Activated B cell treated with CpG ODN at 0.5 μM for 24 hours (primary cell): ENCODE measurements around the gene CADPS2. TPM values are rescaled to one million over a fixed set of nuclear protein-coding genes. Genes with fewer than 3 reads are reported as not detected.

Source experiments
- ATAC-seq: fragments of 200-7000 bp; cut with Tn5 transposase; one replicate; pipeline ENCODE4 v1.10.0; 2021; ENCODE audit warnings: low read depth, mild to moderate bottlenecking, moderate library complexity
- CTCF ChIA-PET: fragments of 350-600 bp; sonication (Branson Sonifier 250); formaldehyde crosslinking; loops from one replicate; lab custom pipeline; 2021; ENCODE audit warnings: antibody characterized with exemption; lab: Charles Lee
- POLR2A ChIA-PET: fragments of 350-600 bp; sonication (Branson Sonifier 250); formaldehyde crosslinking; loops from one replicate; lab custom pipeline; 2021; ENCODE audit warnings: antibody characterized with exemption; lab: Charles Lee
- DNase-seq: peaks from one replicate; pipeline ENCODE4 v3.0.0; 2022
- H3K27ac Mint-ChIP-seq: one replicate; pipeline ENCODE4 v1.8.0; 2020; ENCODE audit warnings: mixed read lengths
- H3K27me3 Mint-ChIP-seq: one replicate; pipeline ENCODE4 v1.8.0; 2021; ENCODE audit warnings: mixed read lengths
- H3K36me3 Mint-ChIP-seq: one replicate; pipeline ENCODE4 v1.8.0; 2021; ENCODE audit warnings: low read depth, mixed read lengths
- H3K4me1 Mint-ChIP-seq: one replicate; pipeline ENCODE4 v1.8.0; 2021; ENCODE audit warnings: mixed read lengths
- H3K4me3 Mint-ChIP-seq: one replicate; pipeline ENCODE4 v1.8.0; 2020; ENCODE audit warnings: mild to moderate bottlenecking, mixed read lengths
- H3K9me3 Mint-ChIP-seq: one replicate; pipeline ENCODE4 v1.8.0; 2020; ENCODE audit warnings: mixed read lengths
- intact Hi-C: fragments of 100-400 bp; cut with micrococcal nuclease; formaldehyde crosslinking; loops from one replicate; pipeline ENCODE4 v1.15.1; 2024
- total RNA-seq: library from RNA; stranded (reverse); gene quantifications from 2 replicates; pipeline ENCODE4 v1.2.3, GENCODE V29; 2022
- TF ChIP-seq, protein P1 (sequence below): fragments of 200-600 bp; IDR thresholded peaks from one replicate; pipeline ENCODE4 v1.8.0; 2022; ENCODE audit warnings: antibody characterized with exemption, mild to moderate bottlenecking

CADPS2 gene
- total RNA-seq, 1 donor from 2014 or later, result not detected

DNA sequence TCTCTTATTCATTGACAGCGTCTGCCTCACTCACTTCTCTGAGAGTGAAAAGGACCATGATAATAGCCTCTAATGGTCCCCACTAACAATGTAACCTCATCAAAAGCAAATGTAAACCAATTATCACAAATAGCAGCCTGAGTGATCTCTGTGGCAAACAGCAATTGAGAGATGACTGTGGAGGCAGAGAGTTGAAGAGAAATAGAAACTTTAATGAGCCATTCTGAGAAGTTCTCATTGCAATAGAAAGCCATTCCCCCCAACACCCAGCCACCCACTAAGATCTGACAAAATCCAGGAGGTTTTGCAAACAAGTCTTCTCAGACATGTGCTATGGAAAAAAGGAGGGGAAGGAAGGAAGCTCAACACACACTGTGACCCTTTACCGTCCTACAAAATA, 139.3 kb downstream of the CADPS2 start:
- DNase-seq, result no peak
- TF ChIP-seq, protein P1, sequence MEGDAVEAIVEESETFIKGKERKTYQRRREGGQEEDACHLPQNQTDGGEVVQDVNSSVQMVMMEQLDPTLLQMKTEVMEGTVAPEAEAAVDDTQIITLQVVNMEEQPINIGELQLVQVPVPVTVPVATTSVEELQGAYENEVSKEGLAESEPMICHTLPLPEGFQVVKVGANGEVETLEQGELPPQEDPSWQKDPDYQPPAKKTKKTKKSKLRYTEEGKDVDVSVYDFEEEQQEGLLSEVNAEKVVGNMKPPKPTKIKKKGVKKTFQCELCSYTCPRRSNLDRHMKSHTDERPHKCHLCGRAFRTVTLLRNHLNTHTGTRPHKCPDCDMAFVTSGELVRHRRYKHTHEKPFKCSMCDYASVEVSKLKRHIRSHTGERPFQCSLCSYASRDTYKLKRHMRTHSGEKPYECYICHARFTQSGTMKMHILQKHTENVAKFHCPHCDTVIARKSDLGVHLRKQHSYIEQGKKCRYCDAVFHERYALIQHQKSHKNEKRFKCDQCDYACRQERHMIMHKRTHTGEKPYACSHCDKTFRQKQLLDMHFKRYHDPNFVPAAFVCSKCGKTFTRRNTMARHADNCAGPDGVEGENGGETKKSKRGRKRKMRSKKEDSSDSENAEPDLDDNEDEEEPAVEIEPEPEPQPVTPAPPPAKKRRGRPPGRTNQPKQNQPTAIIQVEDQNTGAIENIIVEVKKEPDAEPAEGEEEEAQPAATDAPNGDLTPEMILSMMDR, result no peak
- H3K9me3 Mint-ChIP-seq, result no peaks in the 10 kb centered on the region
- no peaks in the 10 kb centered on the region for H3K36me3 Mint-ChIP-seq
- ChIA-PET CTCF (no interaction called here), POLR2A (no interaction called here)
- intact Hi-C loops, result no loop called here
- no peaks in the 10 kb centered on the region for H3K27me3 Mint-ChIP-seq
- H3K4me1 Mint-ChIP-seq, result no peaks in the 10 kb centered on the region
- no peak overlapping the region for H3K4me3 Mint-ChIP-seq
- H3K27ac Mint-ChIP-seq, result no peak overlapping the region
- no peak for ATAC-seq

GRCh38 chr7:122743211-122743610, 143.0 kb downstream of the CADPS2 start:
- H3K27me3 Mint-ChIP-seq, result no peaks in the 10 kb centered on the region
- CTCF ChIA-PET, result no interaction called here

GRCh38 chr7:122738947-122739346, 147.3 kb downstream of the CADPS2 start:
- no peaks in the 10 kb centered on the region for H3K27me3 Mint-ChIP-seq
- H3K36me3 Mint-ChIP-seq, result no peaks in the 10 kb centered on the region
- CTCF ChIA-PET, result no interaction called here
- intact Hi-C loops, result no loop called here
- H3K27ac Mint-ChIP-seq, result no peak overlapping the region
- TF ChIP-seq, protein P1, result no peak
- H3K4me1 Mint-ChIP-seq, result no peaks in the 10 kb centered on the region
- POLR2A ChIA-PET, result no interaction called here
- ATAC-seq, result no peak
- no peaks in the 10 kb centered on the region for H3K9me3 Mint-ChIP-seq
- no peak for DNase-seq
- no peak overlapping the region for H3K4me3 Mint-ChIP-seq

More at GRCh38 chr7:122743211-122743610, 143.0 kb downstream of the CADPS2 start:
- Mint-ChIP-seq H3K4me3 (no peak overlapping the region), H3K36me3 (no peaks in the 10 kb centered on the region), H3K27ac (no peak overlapping the region), H3K9me3 (no peaks in the 10 kb centered on the region), H3K4me1 (no peaks in the 10 kb centered on the region)
- TF ChIP-seq, protein P1, result no peak
- DNase-seq (no peak), ATAC-seq (no peak)
- POLR2A ChIA-PET, result no interaction called here
- intact Hi-C loops, result no loop called here

DNA sequence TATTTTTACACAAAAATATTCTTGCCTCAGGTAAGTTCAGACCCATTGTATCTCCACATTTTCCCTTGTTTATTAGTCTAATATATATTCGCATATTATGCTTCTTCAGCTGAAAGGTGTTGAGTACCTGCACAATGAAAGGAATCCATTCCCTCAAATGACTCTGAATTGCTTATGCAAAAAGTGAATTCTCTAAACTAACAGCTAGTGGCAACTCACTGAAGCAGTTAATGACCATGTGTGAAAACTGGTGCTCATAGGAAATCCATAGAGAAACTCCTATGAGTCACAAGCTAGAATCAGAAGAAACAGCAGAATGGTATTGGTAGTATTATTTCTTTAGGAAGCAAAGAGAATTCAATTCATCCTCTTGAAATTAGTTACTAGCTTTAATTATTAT, 150.1 kb downstream of the CADPS2 start:
- CTCF ChIA-PET, result no interaction called here
- ATAC-seq (no peak), DNase-seq (no peak)
- Mint-ChIP-seq H3K4me3 (no peak overlapping the region), H3K9me3 (no peaks in the 10 kb centered on the region), H3K36me3 (no peaks in the 10 kb centered on the region), H3K27ac (no peak overlapping the region), H3K27me3 (no peaks in the 10 kb centered on the region), H3K4me1 (no peaks in the 10 kb centered on the region)
- TF ChIP-seq, protein P1, result no peak
- POLR2A ChIA-PET, result no interaction called here
- intact Hi-C loops, result no loop called here

DNA sequence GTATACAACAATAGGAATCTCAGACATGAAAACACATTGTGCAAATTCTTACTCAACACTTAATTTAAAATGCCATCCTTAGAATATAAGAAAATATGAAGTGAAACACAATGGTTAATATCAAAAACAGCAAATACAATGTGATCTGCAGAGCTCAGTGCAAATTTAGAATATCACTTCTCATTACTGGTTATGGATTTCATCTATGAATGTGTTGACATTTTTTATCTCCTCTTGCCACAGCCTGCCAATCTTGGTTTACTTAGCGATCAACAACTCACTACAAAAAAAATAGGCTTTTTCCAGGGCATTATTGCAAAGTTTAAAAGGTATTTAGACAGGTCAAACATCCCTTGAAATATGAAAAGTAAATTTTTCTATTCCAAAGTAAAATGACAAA, 158.5 kb downstream of the CADPS2 start:
- TF ChIP-seq, protein P1, result no peak
- ChIA-PET POLR2A (no interaction called here), CTCF (no interaction called here)
- H3K4me3 Mint-ChIP-seq, result no peak overlapping the region
- H3K27ac Mint-ChIP-seq, result no peak overlapping the region
- H3K9me3 Mint-ChIP-seq, result no peaks in the 10 kb centered on the region
- H3K4me1 Mint-ChIP-seq, result no peaks in the 10 kb centered on the region
- H3K27me3 Mint-ChIP-seq, result no peaks in the 10 kb centered on the region
- DNase-seq, result no peak
- intact Hi-C loops, result no loop called here
- no peak for ATAC-seq
- H3K36me3 Mint-ChIP-seq, result no peaks in the 10 kb centered on the region
